Neural progenitor cell (in vitro differentiated cells): ENCODE results near the gene PTPRN2. TPM values are rescaled to one million over a fixed set of nuclear protein-coding genes. Genes with fewer than 3 reads are reported as not detected.

Experiments
- DNase-seq: peaks from one replicate; pipeline ENCODE4 v3.0.0-alpha.2; 2016; ENCODE audit warnings: low spot score
- H2AFZ ChIP-seq: fragments of 200-600 bp; sonication (generic); replicated peaks from 2 replicates; pipeline ENCODE4 v1.6.1; 2016; ENCODE audit warnings: antibody characterized with exemption
- H3F3A ChIP-seq: fragments of 200-600 bp; sonication (generic); 2 replicates; pipeline ENCODE4 v1.6.1; 2016; ENCODE audit warnings: antibody characterized with exemption, low read depth
- H3K27ac ChIP-seq: fragments of 200-600 bp; sonication (generic); 2 replicates; pipeline ENCODE4 v1.5.1; 2016; ENCODE audit warnings: mild to moderate bottlenecking
- H3K27me3 ChIP-seq: fragments of 200-600 bp; sonication (generic); 2 replicates; pipeline ENCODE4 v1.6.1; 2016; ENCODE audit warnings: mild to moderate bottlenecking, moderate library complexity
- H3K36me3 ChIP-seq: fragments of 200-600 bp; sonication (generic); 2 replicates; pipeline ENCODE4 v1.5.1; 2016
- H3K4me1 ChIP-seq: fragments of 200-600 bp; sonication (generic); 2 replicates; pipeline ENCODE4 v1.6.1; 2016; ENCODE audit warnings: mixed run types
- H3K4me2 ChIP-seq: fragments of 200-600 bp; sonication (generic); 2 replicates; pipeline ENCODE4 v1.6.1; 2016
- H3K4me3 ChIP-seq: fragments of 200-600 bp; sonication (generic); 2 replicates; pipeline ENCODE4 v1.5.1; 2016
- H3K79me2 ChIP-seq: fragments of 200-600 bp; sonication (generic); 2 replicates; pipeline ENCODE4 v1.6.1; 2016; ENCODE audit warnings: low read depth
- H3K9ac ChIP-seq: fragments of 200-600 bp; sonication (generic); 2 replicates; pipeline ENCODE4 v1.6.1; 2016
- H3K9me3 ChIP-seq: fragments of 200-600 bp; sonication (generic); 2 replicates; pipeline ENCODE4 v1.5.1; 2016; ENCODE audit warnings: low read depth
- H4K20me1 ChIP-seq: fragments of 200-600 bp; sonication (generic); 2 replicates; pipeline ENCODE4 v1.6.1; 2016; ENCODE audit warnings: low read depth
- H3K27ac Mint-ChIP-seq: 3 replicates; pipeline ENCODE4 v1.8.0; 2021; ENCODE audit warnings: mixed read lengths
- H3K27me3 Mint-ChIP-seq: 2 replicates; pipeline ENCODE4 v1.8.0; 2022; ENCODE audit warnings: low read depth, mild to moderate bottlenecking, inconsistent platforms, moderate library complexity, mixed read lengths; ENCODE audit not compliant: insufficient read depth
- H3K36me3 Mint-ChIP-seq: 3 replicates; pipeline ENCODE4 v1.8.0; 2021; ENCODE audit warnings: mixed read lengths
- H3K4me1 Mint-ChIP-seq: 3 replicates; pipeline ENCODE4 v1.8.0; 2021; ENCODE audit warnings: mixed read lengths
- H3K4me3 Mint-ChIP-seq: 3 replicates; pipeline ENCODE4 v1.8.0; 2021; ENCODE audit warnings: mild to moderate bottlenecking, moderate library complexity, mixed read lengths
- H3K9me3 Mint-ChIP-seq: 3 replicates; pipeline ENCODE4 v1.8.0; 2020; ENCODE audit warnings: mixed read lengths
- CTCF ChIP-seq: fragments of 200-600 bp; sonication (generic); IDR thresholded peaks from 2 replicates; pipeline ENCODE4 v1.5.1; 2017; ENCODE audit warnings: antibody characterized with exemption, mild to moderate bottlenecking
- EZH2 ChIP-seq: fragments of 200-600 bp; sonication (generic); IDR thresholded peaks from 2 replicates; pipeline ENCODE4 v1.6.1; 2017; ENCODE audit warnings: antibody characterized with exemption, mild to moderate bottlenecking, moderate library complexity
- EZH2phosphoT487 ChIP-seq: fragments of 200-600 bp; sonication (generic); IDR thresholded peaks from 2 replicates; pipeline ENCODE4 v1.6.1; 2017; ENCODE audit warnings: antibody characterized with exemption
- total RNA-seq: library from RNA; depleted of rRNA; stranded (reverse); fragments of >200 nt; gene quantifications from 2 replicates; pipeline ENCODE4 v1.2.3, GENCODE V29; 2015; ENCODE audit warnings: low replicate concordance

PTPRN2 gene
- total RNA-seq, 1 donor from 2014 or later = 3.0 TPM

- Mint-ChIP-seq H3K9me3 (peaks cover 12% of the 10 kb centered on the region), H3K4me3 (no peak overlapping the region), H3K27ac (no peak overlapping the region), H3K27me3 (peaks cover 11% of the 10 kb centered on the region), H3K4me1 (peaks cover 55% of the 10 kb centered on the region), H3K36me3 (peaks cover 5% of the 10 kb centered on the region)
- Histone ChIP-seq H4K20me1 (no peaks in the 10 kb centered on the region), H2AFZ (no peak overlapping the region), H3K4me2 (no peak overlapping the region), H3K27ac (no peak overlapping the region), H3K9ac (no peak overlapping the region), H3F3A (peaks cover 39% of the 10 kb centered on the region), H3K27me3 (no peaks in the 10 kb centered on the region), H3K4me1 (peaks cover 48% of the 10 kb centered on the region), H3K9me3 (no peaks in the 10 kb centered on the region), H3K36me3 (no peaks in the 10 kb centered on the region), H3K4me3 (no peak overlapping the region), H3K79me2 (no peaks in the 10 kb centered on the region)
- TF ChIP-seq CTCF = no peak
- no peak for TF ChIP-seq EZH2phosphoT487
- no peak for TF ChIP-seq EZH2
- DNase-seq = peak; percentile 4
These were observed 557.6 kb downstream of the PTPRN2 start for GRCh38 chr7:158030071-158030470.

GRCh38 chr7:158029509-158029908 is 558.1 kb downstream of the PTPRN2 start:
- H4K20me1 ChIP-seq = no peaks in the 10 kb centered on the region
- no peaks in the 10 kb centered on the region for H3K79me2 ChIP-seq
- no peak overlapping the region for H2AFZ ChIP-seq
- H3F3A ChIP-seq = peaks cover 40% of the 10 kb centered on the region
- no peaks in the 10 kb centered on the region for H3K36me3 ChIP-seq
- TF ChIP-seq EZH2phosphoT487 (no peak), CTCF (no peak), EZH2 (no peak)
- no peaks in the 10 kb centered on the region for H3K9me3 ChIP-seq
- H3K27ac ChIP-seq = no peak overlapping the region
- no peak overlapping the region for H3K9ac ChIP-seq
- Mint-ChIP-seq H3K36me3 (peaks cover 3% of the 10 kb centered on the region), H3K9me3 (peaks cover 9% of the 10 kb centered on the region), H3K27ac (no peak overlapping the region), H3K4me3 (no peak overlapping the region), H3K4me1 (peaks cover 60% of the 10 kb centered on the region), H3K27me3 (peaks cover 11% of the 10 kb centered on the region)
- peaks cover 52% of the 10 kb centered on the region for H3K4me1 ChIP-seq
- no peaks in the 10 kb centered on the region for H3K27me3 ChIP-seq
- DNase-seq = no peak
- no peak overlapping the region for H3K4me3 ChIP-seq
- no peak overlapping the region for H3K4me2 ChIP-seq

GRCh38 chr7:158028971-158029370 is 558.7 kb downstream of the PTPRN2 start:
- H3F3A ChIP-seq = peaks cover 40% of the 10 kb centered on the region
- H3K4me3 ChIP-seq = no peak overlapping the region
- no peaks in the 10 kb centered on the region for H3K79me2 ChIP-seq
- no peak overlapping the region for H3K4me2 ChIP-seq
- no peak for DNase-seq
- Mint-ChIP-seq H3K36me3 (peaks cover 3% of the 10 kb centered on the region), H3K27ac (no peak overlapping the region), H3K4me1 (peaks cover 60% of the 10 kb centered on the region), H3K9me3 (peaks cover 5% of the 10 kb centered on the region), H3K4me3 (no peak overlapping the region), H3K27me3 (peaks cover 13% of the 10 kb centered on the region)
- H3K36me3 ChIP-seq = no peaks in the 10 kb centered on the region
- no peak overlapping the region for H2AFZ ChIP-seq
- TF ChIP-seq CTCF (no peak), EZH2 (no peak)
- no peaks in the 10 kb centered on the region for H3K27me3 ChIP-seq
- no peaks in the 10 kb centered on the region for H4K20me1 ChIP-seq
- H3K4me1 ChIP-seq = peaks cover 55% of the 10 kb centered on the region
- no peak overlapping the region for H3K27ac ChIP-seq
- H3K9ac ChIP-seq = no peak overlapping the region
- H3K9me3 ChIP-seq = no peaks in the 10 kb centered on the region
